Tibial artery (tissue), 4 donors: ENCODE data around the gene EEF1A2.

Experiments
- DNase-seq, 2 donors: peaks; one replicate each; pipeline ENCODE4 v3.0.0-alpha.2; 2019
- H3K27ac ChIP-seq, 2 donors: fragments of 200-600 bp; sonication (generic) in 1 of 2; 1 replicate in 1 of 2; 2 replicates in 1 of 2; pipeline ENCODE4 v1.5.1; 2018 to 2019; ENCODE audit warnings: mild to moderate bottlenecking in 1 of 2
- H3K27me3 ChIP-seq, 2 donors: fragments of 200-600 bp; sonication (generic) in 1 of 2; one replicate each; pipeline versions ENCODE4 v1.5.1 to v1.6.0; 2016 to 2019
- H3K36me3 ChIP-seq, 3 donors: fragments of 200-600 bp; sonication (generic) in 2 of 3; one replicate each; pipeline ENCODE4 v1.5.1; 2016 to 2019; ENCODE audit warnings: mild to moderate bottlenecking in 2 of 3
- H3K4me1 ChIP-seq, 4 donors: fragments of 200-600 bp; sonication (generic) in 2 of 4; 1 replicate in 3 of 4; 2 replicates in 1 of 4; pipeline ENCODE4 v1.5.1; 2016 to 2019
- H3K4me3 ChIP-seq, 2 donors: fragments of 200-600 bp; sonication (generic) in 1 of 2; 1 replicate in 1 of 2; 2 replicates in 1 of 2; pipeline ENCODE4 v1.5.1; 2018 to 2019; ENCODE audit warnings: mild to moderate bottlenecking in 2 of 2
- H3K9me3 ChIP-seq, 3 donors: fragments of 200-600 bp; sonication (generic) in 1 of 3; one replicate each; pipeline ENCODE4 v1.5.1; 2016 to 2019
- CTCF ChIP-seq, 2 experiments: fragments of 200-600 bp in 1 of 2; fragments of 450-650 bp in 1 of 2; IDR thresholded peaks; one replicate each; pipeline ENCODE4 v1.5.1; 2017 to 2019; ENCODE audit warnings: antibody characterized with exemption in 2 of 2, mild to moderate bottlenecking in 1 of 2, moderate library complexity in 1 of 2
- intact Hi-C: fragments of 100-400 bp; cut with DNase I; formaldehyde crosslinking; loops from one replicate; pipeline ENCODE4 v1.15.0; 2023; ENCODE audit warnings: low total_unique reads

Gene EEF1A2

DNA sequence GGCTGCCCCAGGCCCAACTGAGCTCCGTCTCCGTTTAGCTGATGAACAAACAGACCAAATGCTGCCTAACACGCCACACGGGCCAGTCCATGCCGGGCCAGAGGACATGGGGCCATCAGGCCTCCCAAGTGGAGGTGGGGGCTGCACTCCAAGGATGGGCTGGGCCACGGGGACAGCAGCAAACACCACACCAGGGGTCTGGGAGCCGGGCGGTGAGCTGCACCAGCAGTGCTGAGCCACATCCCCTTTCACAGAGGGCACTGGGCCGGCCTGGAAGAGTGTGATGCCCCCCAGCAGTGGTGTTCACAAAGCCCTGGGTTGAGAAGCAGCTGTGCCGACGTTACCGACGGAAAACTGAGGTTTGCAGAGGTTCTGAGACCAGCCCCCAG is 29.2 kb downstream of the EEF1A2 start:
- no peak for TF ChIP-seq CTCF (IDR thresholded peaks at IDR 0.05)
- no peak overlapping the region for H3K27ac ChIP-seq
- DNase-seq = no peak
- intact Hi-C loops = no loop called here
- H3K4me1 ChIP-seq = peaks cover 0 to 13% (median 9%) of the 10 kb centered on the region in 4 donors
- H3K4me3 ChIP-seq = no peak overlapping the region
- no peaks in the 10 kb centered on the region for H3K36me3 ChIP-seq
- H3K27me3 ChIP-seq = peaks cover 0 to 94% of the 10 kb centered on the region in 2 donors
- H3K9me3 ChIP-seq = no peaks in the 10 kb centered on the region

GRCh38 chr20:63469019-63469712 is 29.7 kb downstream of the EEF1A2 start:
- no peaks in the 10 kb centered on the region for H3K9me3 ChIP-seq
- H3K27me3 ChIP-seq = peaks cover 0 to 94% of the 10 kb centered on the region in 2 donors
- H3K27ac ChIP-seq = no peak overlapping the region
- no peak overlapping the region for H3K4me3 ChIP-seq
- intact Hi-C loops = no loop called here
- peaks cover 0 to 13% (median 9%) of the 10 kb centered on the region in 4 donors for H3K4me1 ChIP-seq
- no peaks in the 10 kb centered on the region for H3K36me3 ChIP-seq
- no peak for DNase-seq
- no peak for TF ChIP-seq CTCF (IDR thresholded peaks at IDR 0.05)

GRCh38 chr20:63468421-63468820 is 30.5 kb downstream of the EEF1A2 start:
- DNase-seq = no peak
- no peak overlapping the region for H3K4me3 ChIP-seq
- H3K27ac ChIP-seq = no peak overlapping the region
- H3K36me3 ChIP-seq = no peaks in the 10 kb centered on the region
- intact Hi-C loops = no loop called here
- H3K27me3 ChIP-seq = peaks cover 0 to 94% of the 10 kb centered on the region in 2 donors
- TF ChIP-seq CTCF (IDR thresholded peaks at IDR 0.05) = no peak
- H3K9me3 ChIP-seq = no peaks in the 10 kb centered on the region
- peaks cover 0 to 13% (median 9%) of the 10 kb centered on the region in 4 donors for H3K4me1 ChIP-seq

DNA sequence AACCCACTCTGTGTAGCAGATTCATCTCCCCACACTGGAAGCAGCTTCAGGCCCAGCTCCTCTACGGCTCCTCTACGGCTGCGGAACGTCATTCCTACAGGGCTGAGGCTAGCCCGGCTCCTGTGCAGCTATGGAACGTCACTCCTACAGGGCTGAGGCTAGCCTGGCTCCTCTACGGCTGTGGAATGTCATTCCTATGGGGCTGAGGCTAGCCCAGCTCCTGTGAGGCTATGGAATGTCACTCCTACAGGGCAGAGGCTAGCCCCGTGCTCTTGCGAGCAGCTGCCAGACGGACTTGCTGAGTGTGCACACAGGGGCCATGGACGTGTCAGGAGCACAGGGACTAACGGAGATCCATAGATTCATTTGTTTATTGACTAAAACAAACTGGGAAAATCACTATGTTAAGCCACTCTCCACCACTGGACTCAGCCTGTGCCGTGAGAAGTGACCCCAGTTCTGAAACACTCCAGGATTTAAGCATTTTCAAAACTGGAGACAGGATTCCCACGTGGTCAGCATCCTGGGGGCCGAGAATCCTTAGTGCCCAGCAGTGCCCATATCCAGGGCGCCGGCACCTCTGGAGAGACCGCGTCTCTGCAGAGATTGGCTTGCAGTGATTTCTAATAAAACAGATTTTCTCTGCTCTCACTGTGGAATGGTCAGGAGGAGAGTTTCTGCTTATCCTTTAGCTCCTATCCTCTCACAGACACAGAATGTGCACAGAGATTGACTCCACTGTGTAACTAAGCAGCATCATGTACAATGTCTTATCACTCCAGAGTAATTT is 31.4 kb downstream of the EEF1A2 start:
- Histone ChIP-seq H3K27me3 (peaks cover 0 to 98% of the 10 kb centered on the region in 2 donors), H3K9me3 (no peaks in the 10 kb centered on the region)

GRCh38 chr20:63466861-63467260 is 32.0 kb downstream of the EEF1A2 start:
- peaks cover 0 to 99% of the 10 kb centered on the region in 2 donors for H3K27me3 ChIP-seq
- H3K36me3 ChIP-seq = no peaks in the 10 kb centered on the region
- no peaks in the 10 kb centered on the region for H3K9me3 ChIP-seq
- intact Hi-C loops = no loop called here
- H3K4me3 ChIP-seq = no peak overlapping the region
- no peak for TF ChIP-seq CTCF (IDR thresholded peaks at IDR 0.05)
- peaks cover 0 to 8% (median 4%) of the 10 kb centered on the region in 4 donors for H3K4me1 ChIP-seq
- H3K27ac ChIP-seq = no peak overlapping the region
- no peak for DNase-seq

More for the DNA sequence above, 31.4 kb downstream of the EEF1A2 start:
- Histone ChIP-seq H3K4me3 (no peak overlapping the region), H3K36me3 (no peaks in the 10 kb centered on the region), H3K27ac (no peak overlapping the region), H3K4me1 (peaks cover 0 to 13% (median 9%) of the 10 kb centered on the region in 4 donors)
- DNase-seq = no peak
- intact Hi-C loops = no loop called here
- TF ChIP-seq CTCF (IDR thresholded peaks at IDR 0.05) = no peak
